Activated T-helper 1 cell treated with Interleukin-2 at 50 U/mL for 16 hours (primary cell): Measurements from ENCODE around the gene TBX1.
"Not testable (repeated sequence)": the region's sequence is repeated elsewhere in the genome, so short reads cannot be mapped to it uniquely, and the experiment has no call there.

Source experiments
- DNase-seq: peaks from one replicate; pipeline ENCODE4 v3.0.0-alpha.2; 2020; ENCODE audit warnings: low read depth

Gene TBX1

DNA sequence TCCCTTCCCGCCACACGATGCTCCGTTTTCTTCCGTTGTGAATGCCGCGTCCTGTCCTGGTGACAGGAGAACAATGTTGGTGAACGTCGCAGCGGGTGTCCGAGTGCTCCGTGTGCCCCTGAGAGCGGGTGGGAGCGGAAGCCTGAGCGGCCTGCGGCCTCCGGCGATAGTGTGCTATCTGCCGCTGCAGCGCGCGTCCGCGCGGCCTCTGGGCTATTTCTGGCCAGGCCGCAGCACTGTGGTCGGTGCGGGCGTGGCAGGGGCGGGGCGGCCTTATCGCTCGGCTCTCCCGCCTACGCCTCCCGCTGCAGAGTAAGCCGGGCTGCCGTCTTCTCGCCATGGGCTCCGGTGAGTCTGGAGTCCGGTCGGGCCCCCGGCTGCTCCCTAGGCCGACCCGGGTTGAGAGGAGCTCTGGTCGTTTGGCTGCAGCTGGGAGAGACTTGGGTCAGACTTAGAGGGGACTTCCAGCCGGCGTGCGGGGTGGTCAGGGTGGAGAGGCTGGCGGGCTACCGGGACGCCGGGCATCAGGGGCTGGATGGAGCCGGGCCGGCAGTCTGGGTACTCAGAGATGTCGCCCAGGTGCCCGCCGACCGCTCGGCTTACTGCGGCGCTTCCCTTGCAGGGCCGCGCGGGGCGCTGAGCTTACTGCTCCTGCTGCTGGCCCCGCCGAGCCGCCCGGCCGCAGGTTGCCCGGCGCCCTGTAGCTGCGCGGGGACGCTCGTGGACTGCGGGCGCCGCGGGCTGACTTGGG is 37.2 kb upstream of the TBX1 start, which contains the start of gene GP1BB:
Gene GP1BB, plus strand, starts transcription at position 308 of the 751 bp plus-strand sequence. Its CDS starts 31 bp downstream, at position 339.
- no peak for DNase-seq

- DNase-seq = no peak
These were observed 36.4 kb upstream of the TBX1 start for GRCh38 chr22:19723983-19724827.

- DNase-seq = no peak
These were observed 35.5 kb upstream of the TBX1 start for GRCh38 chr22:19724927-19725661.

GRCh38 chr22:19726064-19726788 is 34.4 kb upstream of the TBX1 start:
- not testable (repeated sequence) for DNase-seq

DNA sequence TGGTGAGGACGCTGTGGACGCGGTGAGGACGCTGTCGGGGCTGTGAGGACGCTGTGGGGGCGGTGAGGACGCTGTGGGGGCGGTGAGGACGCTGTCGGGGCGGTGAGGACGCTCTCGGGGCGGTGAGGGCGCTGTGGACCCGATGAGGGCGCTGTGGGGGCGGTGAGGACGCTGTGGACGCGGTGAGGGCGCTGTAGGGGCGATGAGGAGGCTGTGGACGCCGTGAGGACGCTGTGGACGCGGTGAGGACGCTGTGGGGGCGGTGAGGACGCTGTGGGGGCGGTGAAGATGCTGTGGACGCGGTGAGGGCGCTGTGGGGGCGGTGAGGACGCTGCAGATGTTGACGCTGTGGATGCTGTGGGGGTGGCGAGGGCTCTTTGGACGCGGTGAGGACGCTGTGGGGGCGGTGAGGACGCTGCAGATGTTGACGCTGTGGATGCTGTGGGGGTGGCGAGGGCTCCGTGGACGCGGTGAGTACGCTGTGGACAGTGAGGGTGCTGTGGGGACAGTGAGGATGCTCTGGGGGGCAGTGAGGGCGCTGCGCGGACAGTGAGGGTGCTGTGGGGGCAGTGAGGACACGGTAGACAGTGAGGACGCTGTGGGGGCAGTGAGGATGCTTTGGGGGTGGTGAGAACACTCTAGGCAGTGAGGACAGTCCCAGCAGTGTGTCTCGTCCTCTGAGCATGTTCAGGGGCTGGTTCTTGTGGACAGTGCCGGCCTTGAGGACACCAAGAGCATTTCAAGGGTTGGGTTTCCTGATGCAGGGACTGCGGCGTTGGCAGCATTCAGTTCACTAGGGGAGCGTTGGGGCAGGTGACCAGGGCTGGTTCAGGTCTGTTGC is 33.0 kb upstream of the TBX1 start:
- DNase-seq = no peak

GRCh38 chr22:19728271-19728670 is 32.3 kb upstream of the TBX1 start:
- DNase-seq = no peak

DNA sequence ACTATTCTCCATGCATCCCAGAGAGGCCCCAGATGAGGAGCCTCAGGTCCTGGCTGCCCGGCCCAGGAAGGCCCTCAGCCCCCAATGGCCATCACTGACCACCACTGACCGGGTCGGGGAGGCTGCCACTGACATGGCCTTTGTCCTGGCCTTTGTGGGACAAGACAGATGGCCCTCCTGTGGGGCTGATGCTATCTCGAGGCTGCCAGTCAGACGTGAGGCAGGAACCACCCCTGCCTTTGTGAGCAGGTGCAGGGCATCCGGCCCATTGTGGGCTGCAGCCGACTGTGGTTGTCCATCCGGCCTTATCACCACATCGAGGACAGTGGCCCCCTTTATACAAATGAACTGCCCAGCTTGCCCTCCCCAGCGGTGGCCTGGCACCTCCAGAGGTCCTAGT is 31.7 kb upstream of the TBX1 start:
- DNase-seq = no peak

DNA sequence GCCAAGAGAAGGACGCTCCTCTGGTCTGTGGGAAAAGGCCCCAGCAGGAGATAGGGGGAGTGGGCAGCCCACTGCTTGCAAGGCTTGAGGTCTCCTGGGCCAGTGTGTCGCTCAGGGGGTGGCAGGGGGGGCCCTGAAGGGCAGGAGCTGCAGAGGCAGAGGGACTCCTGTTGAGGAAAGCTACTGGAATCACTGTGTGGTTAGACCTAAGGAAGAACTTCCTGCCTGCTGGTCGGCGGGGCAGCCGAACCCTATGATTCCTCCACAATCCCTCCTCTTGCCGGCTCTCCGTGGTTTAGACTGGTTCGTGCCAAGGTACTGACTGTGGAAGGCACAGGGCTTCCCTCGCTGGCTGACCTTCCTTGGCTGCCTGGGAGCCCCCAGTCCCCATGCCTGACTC is 31.1 kb upstream of the TBX1 start:
- no peak for DNase-seq

DNA sequence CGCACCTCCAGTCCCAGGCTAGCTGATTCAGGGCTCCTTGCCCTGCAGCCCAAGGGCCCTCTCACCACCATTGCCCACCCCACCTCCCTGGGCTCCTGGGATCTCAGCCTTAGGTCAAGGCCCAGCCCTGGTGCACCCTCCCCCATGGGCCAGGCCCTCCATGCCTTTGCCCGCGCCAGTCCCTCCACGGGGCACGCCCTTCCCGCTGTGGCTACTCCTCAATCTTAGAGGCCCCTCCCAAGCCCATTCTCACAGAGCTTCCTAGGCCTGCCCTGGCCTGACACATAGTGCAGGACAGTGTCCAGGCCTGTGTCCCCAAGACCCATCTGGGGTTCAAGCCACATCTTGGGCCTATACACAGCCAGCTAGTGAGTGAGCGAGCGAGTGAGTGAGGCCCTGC is 30.4 kb upstream of the TBX1 start:
- no peak for DNase-seq

DNA sequence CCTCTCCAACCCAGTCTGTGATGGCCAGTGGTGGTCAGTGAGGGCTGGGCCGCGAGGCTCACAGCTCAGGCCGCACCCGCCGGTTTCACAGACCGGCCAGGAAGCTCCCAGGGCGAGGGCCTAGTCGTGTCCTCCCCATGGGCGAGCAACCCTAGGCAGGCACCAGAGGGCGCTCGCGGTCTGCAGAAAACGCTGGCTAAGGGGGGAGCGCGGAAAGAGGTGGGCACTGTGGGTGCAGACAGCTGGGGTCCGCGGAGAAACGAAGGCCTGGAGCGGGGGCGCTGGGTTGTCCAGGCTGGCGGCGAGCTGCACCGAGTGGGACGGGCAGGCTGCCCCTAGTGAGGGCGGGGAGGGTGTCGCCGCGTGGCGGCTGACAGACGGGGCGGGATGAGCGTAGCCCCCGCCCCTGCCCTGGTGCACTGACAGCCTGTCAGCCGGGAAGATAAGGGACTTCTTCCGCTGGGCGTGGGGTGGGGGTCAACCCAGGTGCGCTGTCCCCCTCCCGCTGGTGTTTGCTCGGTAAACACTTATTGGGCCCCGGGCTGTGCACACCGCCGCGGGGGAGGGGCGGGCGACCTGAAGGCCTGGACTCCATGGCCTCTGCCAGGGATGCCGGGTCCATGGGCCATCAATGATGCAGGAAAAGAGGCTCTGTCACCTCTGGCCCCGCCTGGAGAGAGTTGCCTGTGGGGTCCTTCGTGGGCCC is 29.8 kb upstream of the TBX1 start:
- peak; percentile 71 for DNase-seq

DNA sequence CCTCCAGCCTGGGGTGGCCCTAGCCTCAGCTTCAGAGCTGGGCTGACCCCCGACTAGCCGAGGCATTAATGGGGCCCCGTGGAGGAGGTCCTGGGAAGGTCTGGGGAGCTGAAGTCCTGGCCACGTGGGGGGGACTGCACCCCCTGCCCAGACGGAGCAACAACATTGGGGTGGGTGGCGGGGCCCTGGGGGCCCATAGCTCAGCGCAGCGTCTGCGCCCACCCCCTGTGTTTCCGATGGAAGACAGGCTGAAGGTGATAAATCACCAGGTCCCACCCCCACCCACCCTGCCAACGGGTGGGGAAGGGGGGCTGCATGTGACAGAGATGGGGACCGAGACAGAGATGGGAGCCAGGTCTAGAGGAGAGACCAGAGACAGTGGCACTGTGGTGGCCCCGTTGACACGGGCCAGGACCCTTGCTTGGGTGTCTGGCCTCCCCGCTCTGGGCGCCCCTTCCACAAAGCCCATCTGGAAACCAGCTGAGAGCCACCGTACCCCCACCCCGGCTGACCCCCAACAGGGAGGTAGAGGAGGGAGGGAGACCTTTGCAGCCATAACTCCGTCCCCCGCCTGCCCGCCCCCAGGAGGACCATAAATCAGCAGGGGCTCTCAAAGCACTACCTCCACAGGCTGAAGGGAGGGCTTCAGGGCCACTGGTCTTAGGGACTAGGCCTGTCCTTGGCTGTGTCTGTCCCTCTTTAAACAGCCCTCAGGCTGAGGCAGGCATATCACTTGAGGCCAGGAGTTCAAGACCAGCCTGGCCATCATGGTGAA is 29.0 kb upstream of the TBX1 start:
- no peak for DNase-seq

DNA sequence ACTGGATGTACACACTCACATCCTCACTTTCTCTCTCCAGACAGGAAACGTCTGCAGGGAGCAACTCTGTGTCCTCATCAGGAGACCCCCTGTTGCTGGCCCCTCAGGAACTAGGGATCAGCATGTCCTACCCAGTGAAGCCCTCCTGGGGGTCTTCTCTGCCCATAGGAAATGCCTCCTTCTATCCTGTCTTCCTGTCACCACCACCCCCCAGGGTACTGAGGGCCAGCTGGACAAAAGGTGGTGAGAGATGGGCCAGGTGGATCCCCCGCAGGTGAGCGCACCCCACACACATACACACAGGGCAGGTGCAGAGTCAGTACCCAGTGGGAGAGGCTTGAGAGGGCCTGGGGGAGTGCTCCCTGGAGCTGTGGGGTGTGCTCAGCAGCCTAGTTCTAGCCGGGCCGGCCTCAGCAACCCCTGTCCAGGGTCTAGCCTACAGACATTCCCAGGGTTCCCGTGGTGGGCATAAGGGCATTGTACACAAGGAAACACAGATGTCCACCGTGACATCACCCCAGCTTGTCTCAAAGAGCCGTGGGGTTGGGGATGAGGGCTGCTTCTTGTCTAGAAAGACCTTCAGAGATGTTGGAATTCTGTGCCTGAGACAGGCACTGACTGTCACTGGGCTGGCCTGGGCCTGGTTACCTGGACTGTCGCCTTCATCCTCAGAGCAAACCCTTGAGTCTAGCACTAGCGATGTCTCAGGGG is 28.0 kb upstream of the TBX1 start:
- no peak for DNase-seq

GRCh38 chr22:19733755-19734154 is 26.8 kb upstream of the TBX1 start:
- DNase-seq = no peak

DNA sequence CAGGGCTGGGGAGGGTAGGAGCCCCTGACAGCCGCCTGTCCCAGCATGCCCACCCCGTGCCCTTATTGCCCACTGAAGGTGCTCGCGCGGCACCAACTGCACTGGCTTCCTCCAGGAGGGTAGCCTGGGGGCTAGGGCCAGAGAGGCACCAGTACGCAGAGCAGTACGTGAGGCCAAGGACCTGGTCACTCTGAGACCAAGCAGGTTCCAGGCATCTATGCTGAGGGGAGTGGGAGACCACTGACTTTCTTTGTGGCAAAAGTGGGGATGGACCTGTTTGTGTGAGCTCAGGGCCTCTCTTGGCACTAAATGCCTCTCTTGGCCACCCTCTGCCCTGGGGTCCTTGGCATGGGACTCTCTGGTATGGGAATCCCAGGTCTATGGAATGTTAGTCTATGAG is 26.4 kb upstream of the TBX1 start:
- DNase-seq = no peak

DNA sequence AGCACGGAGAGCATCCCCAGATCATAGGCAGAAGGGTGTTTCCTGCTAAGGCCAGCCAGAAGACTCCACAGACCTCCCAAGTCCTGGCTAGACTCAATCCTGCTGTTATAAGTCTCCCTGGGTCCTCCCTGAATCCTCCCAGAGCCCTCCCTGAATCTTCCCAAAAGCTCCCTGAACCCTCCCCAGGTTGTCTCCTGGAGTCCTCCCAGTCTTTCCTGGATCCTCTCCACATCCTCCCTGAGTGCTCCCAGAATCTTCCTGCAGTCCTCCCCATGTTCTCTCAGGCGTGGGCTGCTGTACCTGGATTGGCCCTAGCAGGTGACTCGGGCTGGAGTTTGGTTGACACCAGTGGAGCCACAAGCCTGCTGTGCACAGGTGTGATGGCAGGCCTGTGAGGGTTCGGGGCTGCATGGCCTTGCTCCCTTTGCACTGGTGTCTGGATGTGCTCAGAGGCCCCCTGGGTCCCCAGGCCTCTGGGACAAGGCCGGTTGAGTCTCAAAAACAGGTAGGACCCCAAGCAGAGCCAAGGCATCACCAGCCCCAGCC is 25.7 kb upstream of the TBX1 start:
- DNase-seq = no peak

DNA sequence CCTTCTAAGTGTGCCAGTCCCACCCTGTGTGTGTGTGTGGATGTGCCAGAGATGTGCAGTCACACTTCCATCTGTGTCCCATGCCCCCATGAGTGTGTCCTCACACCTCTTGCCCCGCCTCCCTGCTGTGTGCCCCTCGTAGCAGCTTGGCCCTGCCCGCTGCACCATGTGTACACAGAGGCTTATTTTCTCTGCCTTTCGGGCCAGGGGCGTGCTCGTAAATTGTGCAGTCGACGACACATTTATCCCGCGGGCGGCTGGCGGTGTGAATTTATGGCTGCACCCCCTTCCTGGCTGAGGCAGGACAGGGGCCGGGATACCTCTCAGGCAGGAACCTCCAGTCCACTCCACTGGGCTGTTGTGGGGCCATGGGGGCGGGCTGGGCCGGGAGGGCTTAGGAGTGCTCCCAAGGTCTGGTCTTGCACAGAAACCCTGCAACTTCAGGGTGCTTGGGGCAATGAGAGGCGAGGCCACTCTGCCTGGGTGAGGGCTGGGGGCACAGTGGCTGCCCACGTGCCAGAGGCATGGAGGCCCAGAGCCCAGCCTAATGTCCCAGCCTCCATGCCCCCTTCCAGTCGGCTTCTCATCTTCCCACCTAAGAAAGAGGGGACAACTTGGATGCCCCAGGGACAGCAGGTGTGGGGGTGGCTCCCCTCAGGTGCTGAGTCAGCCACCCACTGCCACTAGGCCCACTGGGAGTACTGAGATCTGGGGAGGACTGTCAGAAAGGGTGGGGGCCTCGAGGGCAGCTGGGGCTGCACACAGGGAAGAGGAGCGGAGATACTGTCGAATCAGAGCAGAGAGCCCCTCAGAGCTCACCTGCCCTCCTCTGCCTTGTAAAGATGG is 24.7 kb upstream of the TBX1 start:
- no peak for DNase-seq

GRCh38 chr22:19737846-19738663 is 22.5 kb upstream of the TBX1 start:
- DNase-seq = no peak
